ENCODE results near the gene SHMT1. TPM values are rescaled to one million over a fixed set of nuclear protein-coding genes. Genes with fewer than 3 reads are reported as not detected.

The SHMT1 gene
- total RNA-seq, result 5.5 TPM

GRCh38 chr17:18363101-18364049 lies at the start of gene SHMT1:
SHMT1 (minus strand) TSS chr17:18363550; CDS start chr17:18355981, 7,569 bp downstream.

GRCh38 chr17:18377437-18378204 lies 14.3 kb upstream of the SHMT1 start, which contains the start of gene EVPLL:
EVPLL (plus strand) TSS chr17:18377778; CDS start chr17:18380938, 3,160 bp downstream.

GRCh38 chr17:18314731-18315561 lies 48.4 kb downstream of the SHMT1 start, which contains the start of the genes SMCR8 and TOP3A:
SMCR8 (plus strand) TSS chr17:18315293; CDS start chr17:18315790, 497 bp downstream.
TOP3A (minus strand) TSS chr17:18314994; CDS start chr17:18314778, 216 bp downstream.

Small RNA genes within 50 kb of the gene (small RNA-seq; reads per million reads assigned to genes)
- gene AL353997.5, result not detected

Other genes with a start within 250 kb of the SHMT1 start
- gene ALKBH5, start 179.7 kb downstream of the SHMT1 start, total RNA-seq, result 84.2 TPM
- 46.4 TPM for gene LLGL1, start 137.9 kb downstream of the SHMT1 start, total RNA-seq
- gene FLII, start 104.8 kb downstream of the SHMT1 start, total RNA-seq, result 63.9 TPM
- 21.7 TPM for gene MIEF2, start 102.9 kb downstream of the SHMT1 start, total RNA-seq
- gene TOP3A, start 48.6 kb downstream of the SHMT1 start, total RNA-seq, result 32.5 TPM
- gene SMCR8, start 48.3 kb downstream of the SHMT1 start, total RNA-seq, result 14.5 TPM
- 0.69 TPM for gene EVPLL, start 14.2 kb upstream of the SHMT1 start, total RNA-seq
- gene LGALS9C, start 113.2 kb upstream of the SHMT1 start, total RNA-seq, result not detected

All from diencephalon (tissue), 1 donor.